ENCODE data around the gene SAMD13. TPM values are rescaled to one million over a fixed set of nuclear protein-coding genes. Genes with fewer than 3 reads are reported as not detected.

Gene SAMD13
- total and polyA plus RNA-seq, 2 donors (not counting 1 experiment from before 2014, with no cell fraction given): 0.42 TPM; not detected in 1

GRCh38 chr1:84377480-84378095, 76.1 kb downstream of the SAMD13 start:
- H3K9ac ChIP-seq (ENCODE audit: low read length): no peak overlapping the region
- DNase-seq (no peak), ATAC-seq (ENCODE audit: low read depth) (no peak)
- intact Hi-C loops (cut with micrococcal nuclease): no loop called here
- no peak overlapping the region for H2AFZ ChIP-seq (ENCODE audit: insufficient read depth, low read depth, low read length, poor library complexity, severe bottlenecking)
- no peaks in the 10 kb centered on the region for H4K20me1 ChIP-seq (ENCODE audit: control insufficient read depth, insufficient read depth, low read length, poor library complexity, severe bottlenecking)
- no peaks in the 10 kb centered on the region for H3K79me2 ChIP-seq (ENCODE audit: control insufficient read depth, insufficient read depth, low read length)
- H3K9me3 Mint-ChIP-seq (ENCODE audit: insufficient read depth): no peaks in the 10 kb centered on the region
- H3K27me3 ChIP-seq (replicated peaks in 1 of 4; ENCODE audit: control extremely low read depth in 1 of 4, control insufficient read depth in 3 of 4, insufficient read depth in 4 of 4, low read length in 3 of 4): no peaks in the 10 kb centered on the region
- H3K4me3 Mint-ChIP-seq: no peak overlapping the region
- no peak overlapping the region for H3K4me3 ChIP-seq (ENCODE audit: control extremely low read depth in 1 of 5, extremely low read depth in 1 of 5, insufficient read depth in 1 of 5, low read depth in 2 of 5, low read length in 4 of 5)
- H3K27ac Mint-ChIP-seq: no peak overlapping the region
- H3K4me1 Mint-ChIP-seq: no peaks in the 10 kb centered on the region
- WGBS (ENCODE audit: insufficient coverage): 69% methylated on average over 2 of the region's 3 CpGs
- ChIA-PET POLR2A (no interaction called here), CTCF (no interaction called here)
- H3K9me3 ChIP-seq (ENCODE audit: control extremely low read depth in 1 of 3, control insufficient read depth in 2 of 3, insufficient read depth in 1 of 3, low read length in 2 of 3): no peaks in the 10 kb centered on the region
- no peaks in the 10 kb centered on the region for H3K4me1 ChIP-seq (ENCODE audit: control insufficient read depth in 2 of 2, insufficient read depth in 2 of 2, low read length in 2 of 2)
- no peaks in the 10 kb centered on the region for H3K36me3 ChIP-seq (replicated peaks in 1 of 2; ENCODE audit: control extremely low read depth in 1 of 2, control insufficient read depth in 1 of 2, extremely low read depth in 1 of 2, insufficient read depth in 2 of 2, low read length in 1 of 2)
- H3K27me3 Mint-ChIP-seq: peaks cover 4% of the 10 kb centered on the region
- no peak overlapping the region for H3K4me2 ChIP-seq (replicated peaks; ENCODE audit: low read depth, low read length, poor library complexity, severe bottlenecking)
- TF ChIP-seq EZH2 (IDR thresholded peaks at IDR 0.05; ENCODE audit: borderline replicate concordance, insufficient read depth, low read depth, low read length, poor library complexity, severe bottlenecking): no peak
- TF ChIP-seq CTCF (IDR thresholded peaks at IDR 0.05): no peak
- no peak overlapping the region for H3K27ac ChIP-seq (ENCODE audit: low read length in 2 of 2)

- no peak overlapping the region for H3K4me2 ChIP-seq (replicated peaks; ENCODE audit: low read depth, low read length, poor library complexity, severe bottlenecking)
- Mint-ChIP-seq H3K27ac (no peak overlapping the region), H3K4me3 (no peak overlapping the region), H3K27me3 (peaks cover 4% of the 10 kb centered on the region), H3K9me3 (ENCODE audit: insufficient read depth) (no peaks in the 10 kb centered on the region), H3K4me1 (no peaks in the 10 kb centered on the region)
- TF ChIP-seq EZH2 (IDR thresholded peaks at IDR 0.05; ENCODE audit: borderline replicate concordance, insufficient read depth, low read depth, low read length, poor library complexity, severe bottlenecking) (no peak), CTCF (IDR thresholded peaks at IDR 0.05) (no peak)
- no peaks in the 10 kb centered on the region for H3K9me3 ChIP-seq (ENCODE audit: control extremely low read depth in 1 of 3, control insufficient read depth in 2 of 3, insufficient read depth in 1 of 3, low read length in 2 of 3)
- 62% methylated on average over 3 of the region's 4 CpGs for WGBS (ENCODE audit: insufficient coverage)
- ATAC-seq (ENCODE audit: low read depth) (no peak), DNase-seq (no peak)
- H3K27ac ChIP-seq (ENCODE audit: low read length in 2 of 2): no peak overlapping the region
- no peaks in the 10 kb centered on the region for H3K4me1 ChIP-seq (ENCODE audit: control insufficient read depth in 2 of 2, insufficient read depth in 2 of 2, low read length in 2 of 2)
- no peaks in the 10 kb centered on the region for H4K20me1 ChIP-seq (ENCODE audit: control insufficient read depth, insufficient read depth, low read length, poor library complexity, severe bottlenecking)
- H3K79me2 ChIP-seq (ENCODE audit: control insufficient read depth, insufficient read depth, low read length): no peaks in the 10 kb centered on the region
- intact Hi-C loops (cut with micrococcal nuclease): no loop called here
- CTCF ChIA-PET: interaction anchor here (1.2 kb wide), 1 partner anchor 376 kb away, joined by 3 read pairs; no protein-coding TSS in a partner anchor
- H3K36me3 ChIP-seq (replicated peaks in 1 of 2; ENCODE audit: control extremely low read depth in 1 of 2, control insufficient read depth in 1 of 2, extremely low read depth in 1 of 2, insufficient read depth in 2 of 2, low read length in 1 of 2): no peaks in the 10 kb centered on the region
- H3K9ac ChIP-seq (ENCODE audit: low read length): no peak overlapping the region
- POLR2A ChIA-PET: no interaction called here
- no peak overlapping the region for H2AFZ ChIP-seq (ENCODE audit: insufficient read depth, low read depth, low read length, poor library complexity, severe bottlenecking)
- no peak overlapping the region for H3K4me3 ChIP-seq (ENCODE audit: control extremely low read depth in 1 of 5, extremely low read depth in 1 of 5, insufficient read depth in 1 of 5, low read depth in 2 of 5, low read length in 4 of 5)
- H3K27me3 ChIP-seq (replicated peaks in 1 of 4; ENCODE audit: control extremely low read depth in 1 of 4, control insufficient read depth in 3 of 4, insufficient read depth in 4 of 4, low read length in 3 of 4): no peaks in the 10 kb centered on the region
Observed at GRCh38 chr1:84379138-84379916, 77.8 kb downstream of the SAMD13 start.

Measured in B cell (primary cell).